ENCODE results near the gene GPX7. TPM values are rescaled to one million over a fixed set of nuclear protein-coding genes. Genes with fewer than 3 reads are reported as not detected.

GPX7 gene
- total RNA-seq, 1 experiment from 2014 or later: 9.9 TPM

DNA sequence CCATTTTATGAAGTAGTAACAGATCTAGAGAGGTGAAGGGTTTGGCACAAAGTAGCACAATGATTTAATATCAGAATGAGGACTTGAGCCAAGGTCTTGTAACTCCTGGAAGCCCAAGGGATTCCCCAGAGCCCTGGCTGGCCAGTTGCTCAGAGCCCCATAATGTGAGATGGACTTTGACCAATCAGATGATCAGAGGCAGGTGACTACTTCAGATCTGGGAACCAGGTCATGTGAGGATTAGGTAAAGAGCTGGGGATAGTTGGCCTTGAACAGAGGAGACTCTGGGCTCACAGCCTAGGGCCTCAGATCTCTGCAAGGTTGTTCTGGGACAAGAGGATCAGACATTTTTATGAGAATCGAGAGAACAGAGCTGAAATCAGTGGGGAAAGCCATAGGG is 49.7 kb downstream of the GPX7 start:
- ChIA-PET CTCF (no interaction called here), POLR2A (no interaction called here)
- no peak for TF ChIP-seq GRHL2 (CRISPR knock-in tag; IDR thresholded peaks at IDR 0.05; ENCODE audit: insufficient replicate concordance, severe bottlenecking)
- TF ChIP-seq, protein P1, sequence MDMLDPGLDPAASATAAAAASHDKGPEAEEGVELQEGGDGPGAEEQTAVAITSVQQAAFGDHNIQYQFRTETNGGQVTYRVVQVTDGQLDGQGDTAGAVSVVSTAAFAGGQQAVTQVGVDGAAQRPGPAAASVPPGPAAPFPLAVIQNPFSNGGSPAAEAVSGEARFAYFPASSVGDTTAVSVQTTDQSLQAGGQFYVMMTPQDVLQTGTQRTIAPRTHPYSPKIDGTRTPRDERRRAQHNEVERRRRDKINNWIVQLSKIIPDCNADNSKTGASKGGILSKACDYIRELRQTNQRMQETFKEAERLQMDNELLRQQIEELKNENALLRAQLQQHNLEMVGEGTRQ (CRISPR knock-in tag; IDR thresholded peaks at IDR 0.05): peak; percentile 28; the same call in 1 of the 2 replicates
- TF ChIP-seq, protein P2, sequence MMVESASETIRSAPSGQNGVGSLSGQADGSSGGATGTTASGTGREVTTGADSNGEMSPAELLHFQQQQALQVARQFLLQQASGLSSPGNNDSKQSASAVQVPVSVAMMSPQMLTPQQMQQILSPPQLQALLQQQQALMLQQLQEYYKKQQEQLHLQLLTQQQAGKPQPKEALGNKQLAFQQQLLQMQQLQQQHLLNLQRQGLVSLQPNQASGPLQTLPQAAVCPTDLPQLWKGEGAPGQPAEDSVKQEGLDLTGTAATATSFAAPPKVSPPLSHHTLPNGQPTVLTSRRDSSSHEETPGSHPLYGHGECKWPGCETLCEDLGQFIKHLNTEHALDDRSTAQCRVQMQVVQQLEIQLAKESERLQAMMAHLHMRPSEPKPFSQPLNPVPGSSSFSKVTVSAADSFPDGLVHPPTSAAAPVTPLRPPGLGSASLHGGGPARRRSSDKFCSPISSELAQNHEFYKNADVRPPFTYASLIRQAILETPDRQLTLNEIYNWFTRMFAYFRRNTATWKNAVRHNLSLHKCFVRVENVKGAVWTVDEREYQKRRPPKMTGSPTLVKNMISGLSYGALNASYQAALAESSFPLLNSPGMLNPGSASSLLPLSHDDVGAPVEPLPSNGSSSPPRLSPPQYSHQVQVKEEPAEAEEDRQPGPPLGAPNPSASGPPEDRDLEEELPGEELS (CRISPR knock-in tag; IDR thresholded peaks at IDR 0.05): no peak
- Mint-ChIP-seq H3K4me3 (no peak overlapping the region), H3K9me3 (no peaks in the 10 kb centered on the region), H3K27ac (no peak overlapping the region), H3K36me3 (no peaks in the 10 kb centered on the region), H3K4me1 (no peaks in the 10 kb centered on the region), H3K27me3 (ENCODE audit: low read depth) (no peaks in the 10 kb centered on the region)
- no peak for ATAC-seq
- no peak for DNase-seq (ENCODE audit: low spot score)

DNA sequence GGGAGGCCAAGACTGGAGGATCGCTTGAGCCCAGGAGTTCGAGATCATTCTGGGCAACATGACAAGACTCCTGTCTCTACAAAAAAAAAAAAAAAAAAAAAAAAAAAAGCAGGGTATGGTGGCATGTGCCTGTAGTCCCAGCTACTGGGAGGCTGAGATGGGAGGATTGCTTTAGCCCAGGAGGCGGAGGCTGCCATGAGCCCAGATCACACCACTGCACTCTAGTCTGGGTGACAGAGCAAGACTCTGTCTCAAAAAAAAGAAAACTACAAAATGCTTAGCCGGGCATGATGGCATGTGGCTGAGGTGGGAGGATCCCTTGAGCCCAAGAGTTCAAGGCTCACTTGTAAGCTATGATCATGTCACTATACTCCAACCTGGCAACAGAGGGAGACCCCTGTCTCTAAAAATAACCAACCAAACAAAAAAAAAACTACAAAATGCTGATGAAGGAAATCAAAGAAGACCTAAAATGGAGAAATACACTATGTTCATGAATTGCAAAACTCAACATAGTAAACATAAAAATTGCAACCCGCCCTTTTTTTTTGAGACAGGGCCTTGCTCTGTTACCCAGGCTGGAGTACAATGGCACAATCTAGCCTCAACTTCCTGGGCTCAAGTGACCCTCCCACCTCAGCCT is 51.2 kb downstream of the GPX7 start:
- TF ChIP-seq, protein P3, sequence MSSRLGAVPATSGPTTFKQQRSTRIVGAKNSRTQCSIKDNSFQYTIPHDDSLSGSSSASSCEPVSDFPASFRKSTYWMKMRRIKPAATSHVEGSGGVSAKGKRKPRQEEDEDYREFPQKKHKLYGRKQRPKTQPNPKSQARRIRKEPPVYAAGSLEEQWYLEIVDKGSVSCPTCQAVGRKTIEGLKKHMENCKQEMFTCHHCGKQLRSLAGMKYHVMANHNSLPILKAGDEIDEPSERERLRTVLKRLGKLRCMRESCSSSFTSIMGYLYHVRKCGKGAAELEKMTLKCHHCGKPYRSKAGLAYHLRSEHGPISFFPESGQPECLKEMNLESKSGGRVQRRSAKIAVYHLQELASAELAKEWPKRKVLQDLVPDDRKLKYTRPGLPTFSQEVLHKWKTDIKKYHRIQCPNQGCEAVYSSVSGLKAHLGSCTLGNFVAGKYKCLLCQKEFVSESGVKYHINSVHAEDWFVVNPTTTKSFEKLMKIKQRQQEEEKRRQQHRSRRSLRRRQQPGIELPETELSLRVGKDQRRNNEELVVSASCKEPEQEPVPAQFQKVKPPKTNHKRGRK (CRISPR knock-in tag; IDR thresholded peaks at IDR 0.05; ENCODE audit: borderline replicate concordance): no peak
- TF ChIP-seq, protein P4, sequence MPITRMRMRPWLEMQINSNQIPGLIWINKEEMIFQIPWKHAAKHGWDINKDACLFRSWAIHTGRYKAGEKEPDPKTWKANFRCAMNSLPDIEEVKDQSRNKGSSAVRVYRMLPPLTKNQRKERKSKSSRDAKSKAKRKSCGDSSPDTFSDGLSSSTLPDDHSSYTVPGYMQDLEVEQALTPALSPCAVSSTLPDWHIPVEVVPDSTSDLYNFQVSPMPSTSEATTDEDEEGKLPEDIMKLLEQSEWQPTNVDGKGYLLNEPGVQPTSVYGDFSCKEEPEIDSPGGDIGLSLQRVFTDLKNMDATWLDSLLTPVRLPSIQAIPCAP (CRISPR knock-in tag; IDR thresholded peaks at IDR 0.05): no peak
- TF ChIP-seq PRRX2 (CRISPR knock-in tag; IDR thresholded peaks at IDR 0.05): no peak
- TF ChIP-seq, protein P5, sequence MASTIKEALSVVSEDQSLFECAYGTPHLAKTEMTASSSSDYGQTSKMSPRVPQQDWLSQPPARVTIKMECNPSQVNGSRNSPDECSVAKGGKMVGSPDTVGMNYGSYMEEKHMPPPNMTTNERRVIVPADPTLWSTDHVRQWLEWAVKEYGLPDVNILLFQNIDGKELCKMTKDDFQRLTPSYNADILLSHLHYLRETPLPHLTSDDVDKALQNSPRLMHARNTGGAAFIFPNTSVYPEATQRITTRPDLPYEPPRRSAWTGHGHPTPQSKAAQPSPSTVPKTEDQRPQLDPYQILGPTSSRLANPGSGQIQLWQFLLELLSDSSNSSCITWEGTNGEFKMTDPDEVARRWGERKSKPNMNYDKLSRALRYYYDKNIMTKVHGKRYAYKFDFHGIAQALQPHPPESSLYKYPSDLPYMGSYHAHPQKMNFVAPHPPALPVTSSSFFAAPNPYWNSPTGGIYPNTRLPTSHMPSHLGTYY (CRISPR knock-in tag; IDR thresholded peaks at IDR 0.05): no peak
- no peak for TF ChIP-seq TCF7 (CRISPR knock-in tag; IDR thresholded peaks at IDR 0.05; ENCODE audit: low read depth)
- TF ChIP-seq ELF4 (CRISPR knock-in tag; IDR thresholded peaks at IDR 0.05; ENCODE audit: low read depth): no peak
- TF ChIP-seq, protein P6, sequence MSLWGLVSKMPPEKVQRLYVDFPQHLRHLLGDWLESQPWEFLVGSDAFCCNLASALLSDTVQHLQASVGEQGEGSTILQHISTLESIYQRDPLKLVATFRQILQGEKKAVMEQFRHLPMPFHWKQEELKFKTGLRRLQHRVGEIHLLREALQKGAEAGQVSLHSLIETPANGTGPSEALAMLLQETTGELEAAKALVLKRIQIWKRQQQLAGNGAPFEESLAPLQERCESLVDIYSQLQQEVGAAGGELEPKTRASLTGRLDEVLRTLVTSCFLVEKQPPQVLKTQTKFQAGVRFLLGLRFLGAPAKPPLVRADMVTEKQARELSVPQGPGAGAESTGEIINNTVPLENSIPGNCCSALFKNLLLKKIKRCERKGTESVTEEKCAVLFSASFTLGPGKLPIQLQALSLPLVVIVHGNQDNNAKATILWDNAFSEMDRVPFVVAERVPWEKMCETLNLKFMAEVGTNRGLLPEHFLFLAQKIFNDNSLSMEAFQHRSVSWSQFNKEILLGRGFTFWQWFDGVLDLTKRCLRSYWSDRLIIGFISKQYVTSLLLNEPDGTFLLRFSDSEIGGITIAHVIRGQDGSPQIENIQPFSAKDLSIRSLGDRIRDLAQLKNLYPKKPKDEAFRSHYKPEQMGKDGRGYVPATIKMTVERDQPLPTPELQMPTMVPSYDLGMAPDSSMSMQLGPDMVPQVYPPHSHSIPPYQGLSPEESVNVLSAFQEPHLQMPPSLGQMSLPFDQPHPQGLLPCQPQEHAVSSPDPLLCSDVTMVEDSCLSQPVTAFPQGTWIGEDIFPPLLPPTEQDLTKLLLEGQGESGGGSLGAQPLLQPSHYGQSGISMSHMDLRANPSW (CRISPR knock-in tag; conservative IDR thresholded peaks at IDR 0.05; ENCODE audit: low read depth): no peak
- no peak for TF ChIP-seq ETV6 (CRISPR knock-in tag; IDR thresholded peaks at IDR 0.05)
- TF ChIP-seq GABPB1 (CRISPR knock-in tag; IDR thresholded peaks at IDR 0.05): no peak
- TF ChIP-seq, protein P7, sequence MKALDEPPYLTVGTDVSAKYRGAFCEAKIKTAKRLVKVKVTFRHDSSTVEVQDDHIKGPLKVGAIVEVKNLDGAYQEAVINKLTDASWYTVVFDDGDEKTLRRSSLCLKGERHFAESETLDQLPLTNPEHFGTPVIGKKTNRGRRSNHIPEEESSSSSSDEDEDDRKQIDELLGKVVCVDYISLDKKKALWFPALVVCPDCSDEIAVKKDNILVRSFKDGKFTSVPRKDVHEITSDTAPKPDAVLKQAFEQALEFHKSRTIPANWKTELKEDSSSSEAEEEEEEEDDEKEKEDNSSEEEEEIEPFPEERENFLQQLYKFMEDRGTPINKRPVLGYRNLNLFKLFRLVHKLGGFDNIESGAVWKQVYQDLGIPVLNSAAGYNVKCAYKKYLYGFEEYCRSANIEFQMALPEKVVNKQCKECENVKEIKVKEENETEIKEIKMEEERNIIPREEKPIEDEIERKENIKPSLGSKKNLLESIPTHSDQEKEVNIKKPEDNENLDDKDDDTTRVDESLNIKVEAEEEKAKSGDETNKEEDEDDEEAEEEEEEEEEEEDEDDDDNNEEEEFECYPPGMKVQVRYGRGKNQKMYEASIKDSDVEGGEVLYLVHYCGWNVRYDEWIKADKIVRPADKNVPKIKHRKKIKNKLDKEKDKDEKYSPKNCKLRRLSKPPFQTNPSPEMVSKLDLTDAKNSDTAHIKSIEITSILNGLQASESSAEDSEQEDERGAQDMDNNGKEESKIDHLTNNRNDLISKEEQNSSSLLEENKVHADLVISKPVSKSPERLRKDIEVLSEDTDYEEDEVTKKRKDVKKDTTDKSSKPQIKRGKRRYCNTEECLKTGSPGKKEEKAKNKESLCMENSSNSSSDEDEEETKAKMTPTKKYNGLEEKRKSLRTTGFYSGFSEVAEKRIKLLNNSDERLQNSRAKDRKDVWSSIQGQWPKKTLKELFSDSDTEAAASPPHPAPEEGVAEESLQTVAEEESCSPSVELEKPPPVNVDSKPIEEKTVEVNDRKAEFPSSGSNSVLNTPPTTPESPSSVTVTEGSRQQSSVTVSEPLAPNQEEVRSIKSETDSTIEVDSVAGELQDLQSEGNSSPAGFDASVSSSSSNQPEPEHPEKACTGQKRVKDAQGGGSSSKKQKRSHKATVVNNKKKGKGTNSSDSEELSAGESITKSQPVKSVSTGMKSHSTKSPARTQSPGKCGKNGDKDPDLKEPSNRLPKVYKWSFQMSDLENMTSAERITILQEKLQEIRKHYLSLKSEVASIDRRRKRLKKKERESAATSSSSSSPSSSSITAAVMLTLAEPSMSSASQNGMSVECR (CRISPR knock-in tag; IDR thresholded peaks at IDR 0.05; ENCODE audit: borderline replicate concordance): no peak
- no peak for TF ChIP-seq HMGA2 (CRISPR knock-in tag; IDR thresholded peaks at IDR 0.05)
- no peak for TF ChIP-seq KAT7 (CRISPR knock-in tag; IDR thresholded peaks at IDR 0.05; ENCODE audit: borderline replicate concordance)
- TF ChIP-seq, protein P8, sequence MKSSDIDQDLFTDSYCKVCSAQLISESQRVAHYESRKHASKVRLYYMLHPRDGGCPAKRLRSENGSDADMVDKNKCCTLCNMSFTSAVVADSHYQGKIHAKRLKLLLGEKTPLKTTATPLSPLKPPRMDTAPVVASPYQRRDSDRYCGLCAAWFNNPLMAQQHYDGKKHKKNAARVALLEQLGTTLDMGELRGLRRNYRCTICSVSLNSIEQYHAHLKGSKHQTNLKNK (CRISPR knock-in tag; IDR thresholded peaks at IDR 0.05): no peak
- POLR2A ChIA-PET: no interaction called here
- no peak for DNase-seq (ENCODE audit: low spot score)
- H3K27ac Mint-ChIP-seq: no peak overlapping the region
- CTCF ChIA-PET: interaction anchor here (0.6 kb wide), 1 partner anchor 83 kb away, joined by 5 read pairs; no protein-coding TSS in a partner anchor
- H3K4me1 Mint-ChIP-seq: no peaks in the 10 kb centered on the region
- H3K4me3 Mint-ChIP-seq: no peak overlapping the region
- no peaks in the 10 kb centered on the region for H3K27me3 Mint-ChIP-seq (ENCODE audit: low read depth)
- no peak for ATAC-seq
- H3K9me3 Mint-ChIP-seq: no peaks in the 10 kb centered on the region
- no peaks in the 10 kb centered on the region for H3K36me3 Mint-ChIP-seq
